Measurements from ENCODE around the gene CRYBG1.

CRYBG1 gene

DNA sequence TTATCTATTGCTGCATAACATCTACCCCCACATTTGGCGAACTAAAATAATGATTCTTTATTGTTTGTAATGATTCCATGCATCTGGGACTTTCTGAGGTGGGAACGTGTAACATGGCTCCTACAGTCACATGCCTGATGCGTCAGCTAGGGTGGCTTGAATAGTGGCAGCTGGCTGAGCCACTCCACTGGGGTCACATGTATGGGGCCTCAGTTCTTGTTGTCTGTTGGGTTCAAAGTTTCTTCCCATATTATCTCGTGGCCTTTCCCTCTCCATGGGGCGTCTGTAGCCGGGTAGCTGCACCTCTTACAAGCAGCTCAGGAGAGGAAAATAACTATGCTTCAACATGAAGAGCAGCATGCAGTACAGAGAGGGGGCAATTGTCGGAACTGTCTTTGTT is 69.9 kb downstream of the CRYBG1 start:
- no peak for DNase-seq

DNA sequence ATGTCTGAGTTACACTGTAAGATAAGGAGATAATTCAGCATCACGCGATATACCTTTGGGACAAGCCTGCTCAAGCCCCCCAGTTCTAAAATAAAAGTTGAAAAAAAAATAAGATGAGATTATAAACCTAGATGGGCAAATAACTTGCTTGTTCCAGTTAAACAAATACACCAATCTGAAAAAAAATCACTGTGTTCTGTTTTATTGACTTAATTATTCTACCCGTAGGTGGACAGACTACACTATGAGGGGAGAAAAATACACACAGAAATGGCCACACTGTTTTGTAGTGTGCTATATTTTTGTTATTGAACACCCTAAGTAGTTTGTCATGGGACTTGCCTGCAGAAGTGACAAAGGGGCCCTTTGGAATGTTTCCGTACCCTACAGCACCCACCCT is 70.9 kb downstream of the CRYBG1 start:
- no peak for DNase-seq

DNA sequence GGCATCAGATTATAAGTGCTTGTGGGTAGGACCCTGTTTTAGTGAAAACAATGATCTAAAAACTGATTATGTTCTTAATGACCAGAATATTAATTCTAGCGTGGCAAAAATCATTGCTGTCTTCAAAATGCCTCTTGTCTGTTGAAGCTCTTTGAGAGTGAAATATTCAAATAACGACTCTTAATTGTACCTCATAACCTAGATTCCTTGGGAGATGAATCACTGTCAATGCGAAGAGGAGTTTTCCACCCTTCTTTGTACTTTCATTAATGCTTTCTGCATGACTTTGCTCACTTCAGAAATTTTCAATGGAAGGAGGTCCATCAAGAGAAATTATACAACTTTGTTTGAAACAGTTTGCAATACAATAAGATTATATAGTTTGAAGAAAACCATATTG is 71.5 kb downstream of the CRYBG1 start:
- DNase-seq = no peak

DNA sequence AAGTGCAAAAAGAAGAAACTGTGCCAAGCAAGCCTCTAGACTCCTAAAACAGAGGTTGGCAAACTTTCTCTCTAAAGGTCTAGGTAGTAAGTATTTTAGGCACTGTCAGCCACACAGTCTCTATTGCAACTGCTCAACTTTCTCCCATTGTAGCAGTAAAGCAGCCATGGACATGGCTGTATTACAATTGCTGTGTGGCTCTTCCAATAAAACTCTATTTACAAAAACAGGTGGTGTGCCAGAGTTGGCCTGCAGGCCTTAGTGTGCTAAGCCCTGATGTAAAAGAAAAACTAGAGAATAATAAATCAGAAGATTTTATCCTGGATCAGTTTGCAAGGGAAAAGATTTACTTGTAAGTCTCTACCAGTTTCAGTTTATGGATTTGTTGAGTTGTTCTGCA is 74.0 kb downstream of the CRYBG1 start:
- no peak for DNase-seq

GRCh38 chr6:106439459-106439858 is 78.9 kb downstream of the CRYBG1 start:
- no peak for DNase-seq

- DNase-seq = no peak
Observed at GRCh38 chr6:106440546-106440945, 80.0 kb downstream of the CRYBG1 start.

- DNase-seq = no peak
Observed at GRCh38 chr6:106442395-106442794, 81.9 kb downstream of the CRYBG1 start.

- no peak for DNase-seq
Observed at GRCh38 chr6:106444777-106445507, 84.4 kb downstream of the CRYBG1 start.

GRCh38 chr6:106445508-106445878 is 85.0 kb downstream of the CRYBG1 start:
- no peak for DNase-seq

- DNase-seq = no peak
Observed at GRCh38 chr6:106446287-106446885, 85.9 kb downstream of the CRYBG1 start.

DNA sequence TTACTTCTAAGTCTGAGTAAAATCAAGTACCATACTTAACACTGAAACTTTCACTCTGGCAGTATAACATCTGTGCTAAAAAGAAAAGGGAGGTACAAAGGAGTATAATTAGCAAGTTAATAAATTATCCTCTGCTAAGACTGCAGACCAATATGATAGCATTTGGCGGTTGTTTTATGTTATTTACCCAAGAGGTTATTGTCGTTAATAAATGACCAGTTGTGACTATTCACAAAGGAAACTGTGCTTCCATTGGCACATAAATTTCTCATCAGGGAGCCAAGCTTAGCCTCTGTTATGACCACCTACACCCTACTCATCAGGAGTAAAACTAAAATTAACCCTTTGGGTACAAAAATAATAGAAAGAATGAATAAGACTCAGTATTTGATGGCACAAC is 86.5 kb downstream of the CRYBG1 start:
- DNase-seq = no peak

DNA sequence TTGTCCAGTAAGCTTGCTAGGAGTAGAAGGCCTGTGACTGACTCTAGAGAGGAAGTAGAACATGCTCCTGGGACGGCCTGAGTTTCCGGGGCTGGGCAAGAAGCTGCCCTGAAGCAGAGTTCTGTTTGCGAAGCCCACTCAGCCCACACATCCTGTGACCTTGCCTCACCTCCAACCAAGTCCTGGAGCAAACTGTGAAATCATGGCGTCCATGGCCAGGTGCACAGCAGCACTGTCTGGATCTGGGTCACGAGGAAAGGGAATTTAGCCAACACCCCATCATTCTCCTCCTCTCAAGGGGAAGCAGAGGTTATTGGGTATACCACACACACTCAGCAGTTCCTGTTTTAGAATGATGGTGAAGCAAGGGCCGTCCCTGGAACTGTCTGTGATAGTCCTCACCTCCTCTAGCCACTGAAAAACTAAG is 87.5 kb downstream of the CRYBG1 start:
- peak; percentile 14 to 19 for DNase-seq

- DNase-seq = no peak
Observed at GRCh38 chr6:106450653-106451052, 90.1 kb downstream of the CRYBG1 start.

GRCh38 chr6:106451439-106451838 is 90.9 kb downstream of the CRYBG1 start:
- no peak for DNase-seq

DNA sequence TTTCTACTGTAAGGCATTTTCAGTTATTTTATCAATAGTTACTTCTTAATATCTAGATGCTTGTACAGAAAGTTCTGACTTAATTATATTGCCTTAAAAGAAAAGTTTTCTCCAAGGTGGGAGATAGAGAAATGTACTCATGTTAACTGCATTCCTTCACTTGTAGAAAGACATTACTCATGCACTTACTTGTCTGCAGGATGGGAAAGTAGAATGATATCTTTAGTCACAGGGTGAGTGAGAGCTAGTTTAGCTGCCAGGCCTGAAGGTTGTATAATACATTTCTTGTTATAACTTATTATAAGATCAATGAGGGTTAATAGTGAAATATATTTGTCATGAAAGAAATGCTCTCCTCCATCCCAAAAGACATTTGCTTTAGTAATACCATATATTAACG is 92.1 kb downstream of the CRYBG1 start:
- DNase-seq = no peak

DNA sequence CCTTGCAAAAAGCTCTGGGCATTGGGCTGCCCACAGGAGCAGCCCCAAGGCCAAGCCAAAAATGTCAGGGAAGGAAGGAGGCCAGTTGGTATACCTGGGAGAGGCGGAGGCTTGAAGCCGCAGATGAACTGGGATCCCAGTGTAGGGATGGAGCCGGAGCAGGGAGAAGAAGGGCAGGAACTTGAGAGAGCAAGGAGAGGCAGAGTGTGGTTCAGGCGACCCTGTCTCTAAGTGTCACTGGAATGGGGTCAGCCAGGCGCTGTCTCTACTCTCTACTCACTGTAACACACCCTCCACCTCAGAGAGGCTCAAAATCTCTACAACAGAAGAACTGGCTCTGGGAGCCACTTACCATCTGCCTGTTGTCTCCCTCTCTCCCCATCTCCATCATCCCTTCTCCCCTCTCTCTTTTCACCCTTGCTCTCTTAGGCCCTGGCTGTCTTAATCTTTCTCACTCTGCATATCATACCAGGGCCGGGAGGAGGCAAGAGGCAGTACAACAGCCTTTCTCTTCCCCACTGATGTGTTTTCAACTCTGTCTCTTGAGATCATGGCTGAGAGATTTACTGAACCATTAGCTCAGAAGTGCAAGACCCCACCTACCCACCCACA is 93.3 kb downstream of the CRYBG1 start:
- DNase-seq = no peak

- DNase-seq = no peak
Observed at GRCh38 chr6:106456756-106457155, 96.2 kb downstream of the CRYBG1 start.

- DNase-seq = no peak
Observed at GRCh38 chr6:106458021-106458986, 97.8 kb downstream of the CRYBG1 start.

- DNase-seq = no peak
Observed at GRCh38 chr6:106460481-106460880, 100.0 kb downstream of the CRYBG1 start.

DNA sequence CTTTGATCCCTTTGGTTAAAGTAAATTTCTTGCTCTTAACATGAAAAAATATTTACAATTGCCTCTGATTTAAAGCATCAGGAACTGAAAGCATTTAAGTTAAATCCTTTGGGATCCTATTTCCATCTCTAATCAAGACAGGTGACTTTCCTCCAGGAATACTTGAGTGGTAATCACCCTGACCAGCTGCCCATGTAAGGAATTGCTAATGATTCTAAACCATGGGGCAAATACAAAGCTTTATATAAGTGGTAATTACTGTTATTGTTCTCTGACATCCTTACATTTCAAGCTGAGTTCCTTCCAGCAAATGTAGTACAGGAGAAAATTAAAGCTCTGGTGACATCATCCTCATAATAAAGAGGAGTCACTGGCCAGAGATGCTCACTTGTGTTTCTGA is 100.6 kb downstream of the CRYBG1 start:
- DNase-seq = no peak

GRCh38 chr6:106462923-106463557 is 102.5 kb downstream of the CRYBG1 start:
- no peak for DNase-seq

DNA sequence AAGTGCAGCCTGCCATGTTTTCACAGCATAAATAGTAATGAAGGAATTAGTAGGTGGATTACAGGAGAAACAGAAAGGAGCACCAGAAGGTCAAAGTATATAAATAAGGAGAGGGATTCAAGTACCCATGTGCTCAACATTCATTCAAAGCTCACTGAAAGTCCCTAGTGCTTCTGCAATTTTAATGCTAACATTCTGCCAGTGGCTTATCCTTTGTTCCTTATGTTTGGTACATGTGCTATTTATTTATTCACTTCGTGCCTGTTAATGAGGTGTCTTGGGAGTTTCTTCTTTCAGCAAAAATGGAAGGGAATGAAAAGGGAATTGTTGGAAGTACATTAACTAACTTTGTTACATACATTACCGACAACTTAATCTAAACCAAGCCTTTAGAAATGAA is 105.7 kb downstream of the CRYBG1 start:
- no peak for DNase-seq

GRCh38 chr6:106468935-106469334 is 108.4 kb downstream of the CRYBG1 start:
- DNase-seq = no peak

Data from activated CD4-positive, alpha-beta T cell treated with anti-CD3 and anti-CD28 coated beads, Interleukin-2, amount 50 U/mL, for 48 hours (primary cell).